HepG2 (cell line): ENCODE results near the gene GPR152.

Experiments
- EP300 ChIP-seq, 3 experiments: sonication (generic) in 1 of 3; formaldehyde crosslinking in 1 of 3; IDR thresholded peaks; 2 replicates each; pipeline versions ENCODE4 v1.5.1 to v1.6.1; 2011 to 2020; ENCODE audit warnings: low read depth in 2 of 3, low read length in 2 of 3, borderline replicate concordance in 1 of 3, improper control_type of control experiment in 1 of 3, mild to moderate bottlenecking in 1 of 3, missing genetic modification reagents in 1 of 3, moderate library complexity in 1 of 3
- EZH2 ChIP-seq: conservative IDR thresholded peaks from 2 replicates; pipeline ENCODE4 v1.6.1; 2012; ENCODE audit warnings: mild to moderate bottlenecking, low read depth, low read length, moderate library complexity
- GABPA ChIP-seq, 2 experiments: IDR thresholded peaks; 2 replicates each; pipeline ENCODE4 v1.6.1; 2011 to 2016; ENCODE audit warnings: low read depth in 2 of 2, low read length in 1 of 2, missing biosample characterization in 1 of 2, missing genetic modification characterization in 1 of 2
- GATA4 ChIP-seq: sonication (generic); IDR thresholded peaks from 2 replicates; pipeline ENCODE4 v1.6.1; 2016; ENCODE audit warnings: antibody characterized with exemption, low read depth, borderline replicate concordance
- MAZ ChIP-seq, 2 experiments: sonication (generic) in 1 of 2; formaldehyde crosslinking in 1 of 2; IDR thresholded peaks; 2 replicates each; pipeline versions ENCODE4 v1.5.0 to v1.6.1; 2012 to 2020; ENCODE audit warnings: low read depth in 2 of 2, mild to moderate bottlenecking in 2 of 2, borderline replicate concordance in 1 of 2, improper control_type of control experiment in 1 of 2, low read length in 1 of 2, missing genetic modification reagents in 1 of 2, moderate library complexity in 1 of 2
- POLR2A ChIP-seq, 2 experiments: IDR thresholded peaks; 2 replicates each; pipeline ENCODE4 v1.6.1; 2011; ENCODE audit warnings: low read depth in 2 of 2, low read length in 2 of 2, mild to moderate bottlenecking in 1 of 2, moderate library complexity in 1 of 2; ENCODE audit not compliant: insufficient read depth in 1 of 2
- RNF2 ChIP-seq: fragments of 450-650 bp; conservative IDR thresholded peaks from 2 replicates; pipeline ENCODE4 v1.6.1; 2016; ENCODE audit warnings: low read depth
- TF ChIP-seq, protein P1 (sequence below): sonication (generic); formaldehyde crosslinking; IDR thresholded peaks from 2 replicates; pipeline ENCODE4 v1.4.0; 2020; ENCODE audit warnings: missing genetic modification reagents
- TF ChIP-seq, protein P2 (sequence below): sonication (generic); formaldehyde crosslinking; IDR thresholded peaks from 2 replicates; pipeline ENCODE4 v1.5.0; 2020; ENCODE audit warnings: mild to moderate bottlenecking, missing genetic modification reagents

DNA sequence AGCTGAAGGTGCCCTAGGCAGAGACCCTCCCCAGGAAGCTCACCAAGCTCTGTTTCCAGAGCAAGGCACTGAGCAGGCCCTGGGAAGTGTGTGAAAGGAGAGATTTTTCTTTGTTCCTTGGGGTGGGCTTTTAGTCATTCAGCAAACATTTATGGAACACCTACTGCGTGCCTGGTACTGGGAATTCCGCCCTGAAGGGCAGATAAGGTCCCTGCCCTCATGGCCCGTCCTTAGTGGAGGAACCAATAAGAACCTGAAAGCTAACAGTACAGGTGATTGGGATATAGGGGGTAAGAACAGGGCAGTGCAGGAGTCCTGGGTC is 12.6 kb upstream of the GPR152 start:
- no peak for TF ChIP-seq POLR2A (IDR thresholded peaks at IDR 0.05; ENCODE audit: insufficient read depth in 1 of 2, low read depth in 2 of 2, low read length in 2 of 2)
- no peak for TF ChIP-seq GABPA (IDR thresholded peaks at IDR 0.05; ENCODE audit: low read depth, low read length)
- no peak for TF ChIP-seq GABPA (CRISPR knock-in tag; IDR thresholded peaks at IDR 0.05; ENCODE audit: low read depth)
- no peak for TF ChIP-seq GATA4
- TF ChIP-seq MAZ (IDR thresholded peaks at IDR 0.05; ENCODE audit: borderline replicate concordance, low read depth, low read length): no peak
- TF ChIP-seq MAZ (CRISPR knock-in tag; IDR thresholded peaks at IDR 0.05; ENCODE audit: low read depth): no peak
- no peak for TF ChIP-seq EP300 (IDR thresholded peaks at IDR 0.05; ENCODE audit: low read depth in 2 of 2, low read length in 2 of 2)
- TF ChIP-seq EP300 (CRISPR knock-in tag; IDR thresholded peaks at IDR 0.05; ENCODE audit: borderline replicate concordance): no peak
- TF ChIP-seq, protein P1, sequence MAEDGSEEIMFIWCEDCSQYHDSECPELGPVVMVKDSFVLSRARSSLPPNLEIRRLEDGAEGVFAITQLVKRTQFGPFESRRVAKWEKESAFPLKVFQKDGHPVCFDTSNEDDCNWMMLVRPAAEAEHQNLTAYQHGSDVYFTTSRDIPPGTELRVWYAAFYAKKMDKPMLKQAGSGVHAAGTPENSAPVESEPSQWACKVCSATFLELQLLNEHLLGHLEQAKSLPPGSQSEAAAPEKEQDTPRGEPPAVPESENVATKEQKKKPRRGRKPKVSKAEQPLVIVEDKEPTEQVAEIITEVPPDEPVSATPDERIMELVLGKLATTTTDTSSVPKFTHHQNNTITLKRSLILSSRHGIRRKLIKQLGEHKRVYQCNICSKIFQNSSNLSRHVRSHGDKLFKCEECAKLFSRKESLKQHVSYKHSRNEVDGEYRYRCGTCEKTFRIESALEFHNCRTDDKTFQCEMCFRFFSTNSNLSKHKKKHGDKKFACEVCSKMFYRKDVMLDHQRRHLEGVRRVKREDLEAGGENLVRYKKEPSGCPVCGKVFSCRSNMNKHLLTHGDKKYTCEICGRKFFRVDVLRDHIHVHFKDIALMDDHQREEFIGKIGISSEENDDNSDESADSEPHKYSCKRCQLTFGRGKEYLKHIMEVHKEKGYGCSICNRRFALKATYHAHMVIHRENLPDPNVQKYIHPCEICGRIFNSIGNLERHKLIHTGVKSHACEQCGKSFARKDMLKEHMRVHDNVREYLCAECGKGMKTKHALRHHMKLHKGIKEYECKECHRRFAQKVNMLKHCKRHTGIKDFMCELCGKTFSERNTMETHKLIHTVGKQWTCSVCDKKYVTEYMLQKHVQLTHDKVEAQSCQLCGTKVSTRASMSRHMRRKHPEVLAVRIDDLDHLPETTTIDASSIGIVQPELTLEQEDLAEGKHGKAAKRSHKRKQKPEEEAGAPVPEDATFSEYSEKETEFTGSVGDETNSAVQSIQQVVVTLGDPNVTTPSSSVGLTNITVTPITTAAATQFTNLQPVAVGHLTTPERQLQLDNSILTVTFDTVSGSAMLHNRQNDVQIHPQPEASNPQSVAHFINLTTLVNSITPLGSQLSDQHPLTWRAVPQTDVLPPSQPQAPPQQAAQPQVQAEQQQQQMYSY (CRISPR knock-in tag): no peak
- no peak for TF ChIP-seq EZH2
- TF ChIP-seq RNF2: no peak
- TF ChIP-seq, protein P2, sequence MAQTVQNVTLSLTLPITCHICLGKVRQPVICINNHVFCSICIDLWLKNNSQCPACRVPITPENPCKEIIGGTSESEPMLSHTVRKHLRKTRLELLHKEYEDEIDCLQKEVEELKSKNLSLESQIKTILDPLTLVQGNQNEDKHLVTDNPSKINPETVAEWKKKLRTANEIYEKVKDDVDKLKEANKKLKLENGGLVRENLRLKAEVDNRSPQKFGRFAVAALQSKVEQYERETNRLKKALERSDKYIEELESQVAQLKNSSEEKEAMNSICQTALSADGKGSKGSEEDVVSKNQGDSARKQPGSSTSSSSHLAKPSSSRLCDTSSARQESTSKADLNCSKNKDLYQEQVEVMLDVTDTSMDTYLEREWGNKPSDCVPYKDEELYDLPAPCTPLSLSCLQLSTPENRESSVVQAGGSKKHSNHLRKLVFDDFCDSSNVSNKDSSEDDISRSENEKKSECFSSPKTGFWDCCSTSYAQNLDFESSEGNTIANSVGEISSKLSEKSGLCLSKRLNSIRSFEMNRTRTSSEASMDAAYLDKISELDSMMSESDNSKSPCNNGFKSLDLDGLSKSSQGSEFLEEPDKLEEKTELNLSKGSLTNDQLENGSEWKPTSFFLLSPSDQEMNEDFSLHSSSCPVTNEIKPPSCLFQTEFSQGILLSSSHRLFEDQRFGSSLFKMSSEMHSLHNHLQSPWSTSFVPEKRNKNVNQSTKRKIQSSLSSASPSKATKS (CRISPR knock-in tag): no peak
